K562 (cell line): ENCODE measurements around the gene ADAM22. TPM values are rescaled to one million over a fixed set of nuclear protein-coding genes. Genes with fewer than 3 reads are reported as not detected.

Experiments used
- ATAC-seq: fragments of 200-7000 bp; cut with Tn5 transposase; 3 replicates; pipeline ENCODE4 v1.9.1; 2020; ENCODE audit warnings: moderate library complexity
- BruUV-seq: library from RNA; stranded (reverse); fragments of 400-500 nt; replicated peaks from 2 replicates; lab custom pipeline; 2021; lab: Mats Ljungman, UMichigan
- CTCF ChIA-PET: fragments of 300-600 bp; formaldehyde crosslinking; extraction: SDS; loops from one replicate; lab custom pipeline; 2021; ENCODE audit warnings: low intra/inter-chr PET ratio; lab: Yijun Ruan, JAX
- POLR2A ChIA-PET: fragments of 300-600, 350-650 bp; sonication (Branson Sonifier 250); formaldehyde crosslinking; extraction: SDS; loops from one replicate; lab custom pipeline; 2021; ENCODE audit warnings: antibody characterized with exemption, inconsistent platforms; lab: Yijun Ruan, JAX
- DNase-seq, 4 experiments: peaks; one replicate each; pipeline versions ENCODE4 v3.0.0 to v3.0.0-alpha.2; 2011 to 2018; ENCODE audit warnings: low spot score in 3 of 4, mixed read lengths in 3 of 4; ENCODE audit errors: extremely low read depth in 1 of 4
- FAIRE-seq: peaks from 2 replicates; lab custom pipeline; 2011; peaks lifted over from hg19 to GRCh38; lab: Jason Lieb, UNC
- H2AFZ ChIP-seq: 2 replicates; pipeline ENCODE4 v1.6.0; 2011; ENCODE audit warnings: low read depth, low read length, control low read depth, inconsistent platforms
- H3K27ac ChIP-seq: fragments of 200-600 bp; 3 replicates; pipeline ENCODE4 v1.8.0; 2011; ENCODE audit warnings: low read depth, mild to moderate bottlenecking, control low read depth, inconsistent platforms, low read length, moderate library complexity, mixed read lengths; ENCODE audit errors: extremely low read depth
- H3K27me3 ChIP-seq, 2 experiments: fragments of 300-600 bp in 1 of 2; 2 replicates in 1 of 2; 3 replicates in 1 of 2; pipeline versions ENCODE4 v1.6.0 to v1.8.0; 2011; ENCODE audit warnings: inconsistent platforms in 2 of 2, low read length in 2 of 2, mild to moderate bottlenecking in 1 of 2, mixed read lengths in 1 of 2, moderate library complexity in 1 of 2; ENCODE audit not compliant: control insufficient read depth in 2 of 2, insufficient read depth in 2 of 2
- H3K36me3 ChIP-seq: fragments of 300-600 bp; 3 replicates; pipeline ENCODE4 v1.8.0; 2011; ENCODE audit warnings: mild to moderate bottlenecking, low read length, inconsistent platforms; ENCODE audit not compliant: control insufficient read depth, insufficient read depth
- H3K4me1 ChIP-seq, 2 experiments: fragments of 200-600 bp in 1 of 2; replicated peaks in 1 of 2; 2 replicates in 1 of 2; 3 replicates in 1 of 2; pipeline versions ENCODE4 v1.5.1 to v1.8.0; 2011; ENCODE audit warnings: inconsistent platforms in 2 of 2, low read length in 2 of 2, mild to moderate bottlenecking in 1 of 2, mixed read lengths in 1 of 2, moderate library complexity in 1 of 2; ENCODE audit not compliant: control insufficient read depth in 2 of 2, insufficient read depth in 2 of 2
- H3K4me2 ChIP-seq: 2 replicates; pipeline ENCODE4 v1.6.1; 2011; ENCODE audit warnings: low read length, control low read depth, inconsistent platforms, mixed read lengths; ENCODE audit not compliant: insufficient read depth
- H3K4me3 ChIP-seq: fragments of 200-600 bp; sonication (generic), shearing (Covaris generic); 2 replicates; pipeline ENCODE4 v1.5.1; 2016; ENCODE audit warnings: control low read depth, inconsistent platforms
- H3K79me2 ChIP-seq: fragments of 200-600 bp; 3 replicates; pipeline ENCODE4 v1.8.0; 2011; ENCODE audit warnings: low read length, inconsistent platforms; ENCODE audit not compliant: control insufficient read depth, insufficient read depth
- H3K9ac ChIP-seq, 2 experiments: 2 replicates each; pipeline versions ENCODE4 v1.6.0 to v1.6.1; 2011; ENCODE audit warnings: low read depth in 2 of 2, low read length in 2 of 2, control low read depth in 1 of 2, inconsistent platforms in 1 of 2, mild to moderate bottlenecking in 1 of 2, mixed read lengths in 1 of 2; ENCODE audit not compliant: insufficient read depth in 1 of 2
- H3K9me1 ChIP-seq: one replicate; pipeline ENCODE4 v1.6.0; 2011; ENCODE audit warnings: inconsistent platforms, mild to moderate bottlenecking, low read length, moderate library complexity; ENCODE audit not compliant: control insufficient read depth, insufficient read depth
- H3K9me3 ChIP-seq: replicated peaks from 2 replicates; pipeline ENCODE4 v1.5.1; 2011; ENCODE audit warnings: low read depth, low read length, inconsistent platforms; ENCODE audit not compliant: control insufficient read depth, insufficient read depth
- H4K20me1 ChIP-seq: replicated peaks from 2 replicates; pipeline ENCODE4 v1.6.1; 2011; ENCODE audit warnings: low read length, inconsistent platforms, mixed read lengths; ENCODE audit not compliant: control insufficient read depth, insufficient read depth
- BCL6 ChIP-seq: fragments of 250-450 bp; sonication (Bioruptor Pico); IDR thresholded peaks from 2 replicates; pipeline ENCODE4 v1.4.0; 2020
- GTF2A2 ChIP-seq: IDR thresholded peaks from 2 replicates; pipeline ENCODE4 v1.6.1; 2016; ENCODE audit warnings: mild to moderate bottlenecking, missing genetic modification characterization, missing compliant biosample characterization
- HDAC2 ChIP-seq: fragments of 450-650 bp; IDR thresholded peaks from 2 replicates; pipeline ENCODE4 v1.6.1; 2016; ENCODE audit warnings: mild to moderate bottlenecking
- HNRNPH1 ChIP-seq: fragments of 200-400 bp; formaldehyde crosslinking; optimal IDR thresholded peaks from 2 replicates; pipeline ENCODE3; 2017; ENCODE audit warnings: low read depth, mild to moderate bottlenecking, low read length, moderate library complexity
- JUNB ChIP-seq: fragments of 450-650 bp; formaldehyde crosslinking; conservative IDR thresholded peaks from 2 replicates; pipeline ENCODE4 v1.4.0; 2020; ENCODE audit warnings: mild to moderate bottlenecking
- MTF1 ChIP-seq: fragments of 250-450 bp; sonication (Bioruptor Pico); IDR thresholded peaks from 2 replicates; pipeline ENCODE4 v1.9.0; 2021; ENCODE audit warnings: moderate library complexity, mild to moderate bottlenecking, inconsistent platforms, borderline replicate concordance
- SMARCE1 ChIP-seq: fragments of 450-650 bp; IDR thresholded peaks from 2 replicates; pipeline ENCODE4 v1.7.1; 2016; ENCODE audit warnings: mild to moderate bottlenecking
- THAP7 ChIP-seq: fragments of 250-450 bp; sonication (Bioruptor Pico); IDR thresholded peaks from 2 replicates; pipeline ENCODE4 v1.5.0; 2021
- ZBTB1 ChIP-seq: sonication (generic); formaldehyde crosslinking; IDR thresholded peaks from 2 replicates; pipeline ENCODE4 v1.8.1; 2023; ENCODE audit warnings: missing genetic modification reagents, low read depth, mild to moderate bottlenecking, borderline replicate concordance
- ZNF444 ChIP-seq: fragments of 250-450 bp; sonication (Bioruptor Pico); IDR thresholded peaks from 2 replicates; pipeline ENCODE4 v1.4.0; 2020; ENCODE audit warnings: mild to moderate bottlenecking, moderate library complexity
- ZNF740 ChIP-seq, 3 experiments: fragments of 200-800 bp in 1 of 3; sonication (Bioruptor generic) in 1 of 3; sonication (generic) in 1 of 3; formaldehyde crosslinking in 1 of 3; IDR thresholded peaks; 2 replicates each; pipeline versions ENCODE4 v1.6.1 to v1.8.0; 2016 to 2022; ENCODE audit warnings: mild to moderate bottlenecking in 2 of 3, missing compliant biosample characterization in 2 of 3, missing genetic modification characterization in 2 of 3, missing genetic modification reagents in 1 of 3
- WGBS: fragments of 100-300 bp; shearing (Covaris generic); methylation state at CpG from one replicate; pipeline ENCODE4 v1.1.6; 2016; ENCODE audit warnings: low coverage, mixed read lengths; ENCODE audit not compliant: insufficient coverage; ENCODE audit errors: missing lambda C conversion rate; 5-methylcytosine and 5-hydroxymethylcytosine counted together
- in situ Hi-C: fragments of 300-500 bp; cut with MboI; formaldehyde crosslinking; loops from 4 replicates; pipeline ENCODE4 v1.15.0; 2018; ENCODE audit warnings: inconsistent platforms, mixed read lengths
- intact Hi-C: fragments of 100-400 bp; cut with micrococcal nuclease; formaldehyde crosslinking; loops from 2 replicates; pipeline ENCODE4 v1.14.2; 2022
- polyA plus RNA-seq, 8 experiments: library from polyadenylated mRNA; depleted of rRNA in 4 of 8; stranded (reverse) in 5 of 8; unstranded in 3 of 8; fragments of >200 nt; fragmentation: Nextera tagmentation in 2 of 8; fragmentation: Illumina TruSeq in 1 of 8; extraction: Ambion mirVana in 2 of 8; extraction: Trizol in 1 of 8; gene quantifications; 2 replicates each; pipeline versions ENCODE4 v1.2.1 to v1.2.3, GENCODE V29; 2011 to 2014; ENCODE audit warnings: inconsistent platforms in 1 of 8, missing spikeins in 1 of 8
- total RNA-seq, 7 experiments: library from RNA; depleted of rRNA in 6 of 7; stranded (reverse); fragments of >200 nt in 6 of 7; fragmentation: Illumina TruSeq in 2 of 7; extraction: Trizol in 2 of 7; gene quantifications; 2 replicates each; pipeline versions ENCODE4 v1.2.1 to v1.2.3, GENCODE V29; 2011 to 2021; ENCODE audit warnings: low replicate concordance in 1 of 7

Gene ADAM22
- total and polyA plus RNA-seq, 9 of the 15 experiments (the other 6 are each of a cell fraction or from before 2014, with no cell fraction given), result 0.01 to 0.58 (median 0.18) TPM

GRCh38 chr7:87968021-87968420, 34.0 kb downstream of the ADAM22 start:
- H3K4me1 ChIP-seq, result no peaks in the 10 kb centered on the region
- H3K4me3 ChIP-seq, result no peak overlapping the region
- no peak overlapping the region for H3K4me2 ChIP-seq
- WGBS, result 4% methylated on average over 1 of the region's 1 CpG
- POLR2A ChIA-PET, result no interaction called here
- no peaks in the 10 kb centered on the region for H4K20me1 ChIP-seq
- no peaks in the 10 kb centered on the region for H3K9me1 ChIP-seq
- H3K27ac ChIP-seq, result no peak overlapping the region
- no TSS peak for BruUV-seq
- intact Hi-C loops (no loop called here), in situ Hi-C loops (no loop called here)
- no peak overlapping the region for H2AFZ ChIP-seq
- no peaks in the 10 kb centered on the region for H3K79me2 ChIP-seq
- no peak overlapping the region for H3K9ac ChIP-seq
- H3K27me3 ChIP-seq, result no peaks in the 10 kb centered on the region
- TF ChIP-seq THAP7 (CRISPR knock-in tag), result no peak
- no peak for TF ChIP-seq ZNF444 (CRISPR knock-in tag)
- no peak for TF ChIP-seq MTF1 (CRISPR knock-in tag)
- TF ChIP-seq ZNF740 (CRISPR knock-in tag; IDR thresholded peaks at IDR 0.05), result no peak
- TF ChIP-seq ZNF740 (tag; IDR thresholded peaks at IDR 0.05), result no peak
- no peak for TF ChIP-seq JUNB (CRISPR knock-in tag)
- no peak for TF ChIP-seq ZBTB1 (CRISPR knock-in tag)
- no peak for TF ChIP-seq SMARCE1
- no peak for TF ChIP-seq HDAC2
- TF ChIP-seq GTF2A2, result no peak
- TF ChIP-seq HNRNPH1, result no peak
- TF ChIP-seq BCL6 (CRISPR knock-in tag), result no peak
- ATAC-seq (no peak), FAIRE-seq (no peak), DNase-seq (no peak)
- CTCF ChIA-PET, result no interaction called here
- H3K36me3 ChIP-seq, result no peaks in the 10 kb centered on the region
- H3K9me3 ChIP-seq, result no peaks in the 10 kb centered on the region
